GM23338 (cell line): ENCODE measurements around the gene CCL17. TPM values are rescaled to one million over a fixed set of nuclear protein-coding genes. Genes with fewer than 3 reads are reported as not detected.

ENCODE experiments used
- EZH2phosphoT487 ChIP-seq: fragments of 200-600 bp; sonication (generic); IDR thresholded peaks from one replicate; pipeline ENCODE4 v1.8.1; 2018; ENCODE audit warnings: antibody characterized with exemption; ENCODE audit not compliant: unreplicated experiment
- NANOG ChIP-seq: IDR thresholded peaks from 2 replicates; pipeline ENCODE4 v1.6.1; 2016; ENCODE audit warnings: antibody characterized with exemption, borderline replicate concordance
- REST ChIP-seq: IDR thresholded peaks from one replicate; pipeline ENCODE4 v1.6.1; 2018; ENCODE audit warnings: antibody characterized with exemption; ENCODE audit not compliant: unreplicated experiment
- STAT1 ChIP-seq: IDR thresholded peaks from one replicate; pipeline ENCODE4 v1.6.1; 2016; ENCODE audit warnings: antibody characterized with exemption; ENCODE audit not compliant: unreplicated experiment
- ZNF331 ChIP-seq: fragments of 250-450 bp; sonication (Bioruptor Pico); IDR thresholded peaks from 2 replicates; pipeline ENCODE4 v1.5.0; 2020; ENCODE audit warnings: low read depth, mild to moderate bottlenecking, moderate library complexity
- ZNF462 ChIP-seq: fragments of 250-450 bp; sonication (Bioruptor Pico); IDR thresholded peaks from 2 replicates; pipeline ENCODE4 v1.5.0; 2020; ENCODE audit warnings: mild to moderate bottlenecking, moderate library complexity
- polyA plus RNA-seq: library from polyadenylated mRNA; unstranded; fragments of >200 nt; fragmentation: Nextera tagmentation; extraction: Ambion mirVana; gene quantifications from 2 replicates; pipeline ENCODE4 v1.2.1, GENCODE V29; 2016
- total RNA-seq: library from RNA; depleted of rRNA; stranded (reverse); fragments of >200 nt; shearing (Covaris generic); gene quantifications from 2 replicates; pipeline ENCODE4 v1.2.3, GENCODE V29; 2014

Gene CCL17
- total and polyA plus RNA-seq, 2 experiments from 2014 or later, result not detected

GRCh38 chr16:57383276-57384247, 21.0 kb upstream of the CCL17 start (continued):
- no peak for TF ChIP-seq ZNF462
- no peak for TF ChIP-seq STAT1
- no peak for TF ChIP-seq REST
- no peak for TF ChIP-seq ZNF331
- TF ChIP-seq NANOG, result no peak
- TF ChIP-seq EZH2phosphoT487, result no peak
